ENCODE results near the gene UBE4B.

UBE4B gene

DNA sequence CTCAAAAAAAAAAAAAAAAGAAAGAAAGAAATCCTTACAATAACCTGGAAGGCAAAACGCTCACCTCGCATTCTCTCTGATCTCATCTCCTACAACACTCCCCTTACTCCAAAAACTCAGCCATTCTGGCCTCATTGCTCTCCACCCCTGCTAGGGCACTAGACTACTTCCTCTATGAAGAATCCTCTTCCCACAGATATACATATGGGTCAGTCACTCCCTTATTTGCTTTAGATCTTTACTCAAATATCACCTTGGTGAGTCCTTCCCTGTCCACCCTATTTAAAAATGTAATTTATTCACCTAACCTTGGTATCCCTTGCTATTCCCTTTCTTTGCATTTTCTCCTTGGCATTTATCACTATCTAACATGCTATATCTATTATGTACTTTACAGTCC is 153.0 kb downstream of the UBE4B start:
- TF ChIP-seq, protein P1, sequence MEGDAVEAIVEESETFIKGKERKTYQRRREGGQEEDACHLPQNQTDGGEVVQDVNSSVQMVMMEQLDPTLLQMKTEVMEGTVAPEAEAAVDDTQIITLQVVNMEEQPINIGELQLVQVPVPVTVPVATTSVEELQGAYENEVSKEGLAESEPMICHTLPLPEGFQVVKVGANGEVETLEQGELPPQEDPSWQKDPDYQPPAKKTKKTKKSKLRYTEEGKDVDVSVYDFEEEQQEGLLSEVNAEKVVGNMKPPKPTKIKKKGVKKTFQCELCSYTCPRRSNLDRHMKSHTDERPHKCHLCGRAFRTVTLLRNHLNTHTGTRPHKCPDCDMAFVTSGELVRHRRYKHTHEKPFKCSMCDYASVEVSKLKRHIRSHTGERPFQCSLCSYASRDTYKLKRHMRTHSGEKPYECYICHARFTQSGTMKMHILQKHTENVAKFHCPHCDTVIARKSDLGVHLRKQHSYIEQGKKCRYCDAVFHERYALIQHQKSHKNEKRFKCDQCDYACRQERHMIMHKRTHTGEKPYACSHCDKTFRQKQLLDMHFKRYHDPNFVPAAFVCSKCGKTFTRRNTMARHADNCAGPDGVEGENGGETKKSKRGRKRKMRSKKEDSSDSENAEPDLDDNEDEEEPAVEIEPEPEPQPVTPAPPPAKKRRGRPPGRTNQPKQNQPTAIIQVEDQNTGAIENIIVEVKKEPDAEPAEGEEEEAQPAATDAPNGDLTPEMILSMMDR (IDR thresholded peaks at IDR 0.05; ENCODE audit: borderline replicate concordance, control extremely low read depth, extremely low read depth, insufficient read depth, missing control alignments) = no peak
- in situ Hi-C loops (cut with MboI; ENCODE audit: low sequenced_read_pairs, unreplicated experiment) = no loop called here
- DNase-seq (ENCODE audit: low spot score) = no peak

DNA sequence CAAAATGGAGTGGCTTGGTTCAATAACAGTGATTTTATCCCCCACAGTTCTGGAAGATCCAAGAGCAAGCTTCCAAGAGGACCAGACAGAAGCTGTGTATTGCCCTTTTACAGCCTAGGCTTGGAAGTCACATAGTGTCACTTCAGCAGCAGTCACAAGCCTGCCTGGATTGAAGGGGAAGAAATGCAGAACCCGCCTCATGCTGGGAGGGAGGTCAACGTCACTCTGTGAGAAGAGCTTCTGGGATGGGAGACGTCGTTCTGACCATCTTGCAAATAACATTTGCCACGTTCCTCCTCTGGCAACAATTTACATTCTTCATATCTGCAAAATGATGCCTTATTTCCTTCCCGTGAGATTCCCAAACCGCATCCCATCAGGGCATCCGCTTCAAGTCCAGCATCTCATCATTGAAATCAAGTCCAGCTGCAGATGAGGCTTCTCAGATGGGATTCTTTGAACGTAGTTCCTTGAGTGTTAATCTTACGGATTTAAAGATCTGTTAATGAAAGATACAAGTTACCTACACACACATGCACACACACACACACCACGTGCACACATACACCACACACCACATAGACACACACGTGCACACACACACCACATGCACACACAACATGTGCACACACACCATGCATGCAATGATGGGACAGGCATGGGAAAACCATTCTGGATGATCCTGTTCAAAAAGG is 153.7 kb downstream of the UBE4B start:
- in situ Hi-C loops (cut with MboI; ENCODE audit: low sequenced_read_pairs, unreplicated experiment) = no loop called here
- DNase-seq (ENCODE audit: low spot score) = no peak
- TF ChIP-seq, protein P1 (IDR thresholded peaks at IDR 0.05; ENCODE audit: borderline replicate concordance, control extremely low read depth, extremely low read depth, insufficient read depth, missing control alignments) = no peak

DNA sequence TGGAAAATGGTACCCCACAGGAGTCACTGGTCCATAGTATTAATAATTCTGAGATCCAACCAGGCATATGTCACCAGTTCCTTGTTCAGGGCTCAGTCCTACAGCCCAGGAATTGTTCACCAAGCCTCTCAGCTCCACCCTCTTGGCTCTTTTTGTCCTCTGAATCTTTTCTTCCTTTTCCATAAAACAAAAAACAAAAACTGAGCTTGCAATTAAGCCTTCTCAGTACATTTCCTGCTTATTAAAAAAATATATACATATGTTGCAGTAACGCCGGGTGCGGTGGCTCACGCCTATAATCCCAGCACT is 154.2 kb downstream of the UBE4B start:
- TF ChIP-seq, protein P1 (IDR thresholded peaks at IDR 0.05; ENCODE audit: borderline replicate concordance, control extremely low read depth, extremely low read depth, insufficient read depth, missing control alignments) = no peak
- in situ Hi-C loops (cut with MboI; ENCODE audit: low sequenced_read_pairs, unreplicated experiment) = no loop called here

DNA sequence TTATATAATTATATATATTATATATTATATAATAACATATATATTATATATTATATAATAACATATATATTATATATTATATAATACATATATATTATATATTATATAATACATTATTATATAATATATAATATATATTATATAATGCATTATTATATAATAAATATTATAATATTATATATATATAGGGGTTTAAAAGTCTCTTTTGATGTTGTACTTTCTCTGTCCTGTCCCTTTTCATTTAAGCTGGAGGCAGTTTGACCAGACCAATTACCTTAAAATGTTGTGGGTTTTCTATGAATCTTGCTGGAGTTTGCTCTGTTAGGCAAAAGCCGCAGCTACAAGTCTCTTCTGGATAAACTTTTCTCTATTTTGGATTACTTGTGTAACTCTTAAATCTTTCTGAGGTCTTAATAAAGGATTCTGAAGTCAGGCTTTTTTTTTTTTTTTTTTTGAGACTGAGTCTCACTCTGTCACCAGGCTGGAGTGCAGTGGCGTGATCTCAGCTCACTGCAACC is 155.4 kb downstream of the UBE4B start:
- in situ Hi-C loops (cut with MboI; ENCODE audit: low sequenced_read_pairs, unreplicated experiment) = no loop called here
- TF ChIP-seq, protein P1 (IDR thresholded peaks at IDR 0.05; ENCODE audit: borderline replicate concordance, control extremely low read depth, extremely low read depth, insufficient read depth, missing control alignments) = no peak
- no peak for DNase-seq (ENCODE audit: low spot score)

More for the DNA sequence above, 154.2 kb downstream of the UBE4B start:
- DNase-seq (ENCODE audit: low spot score) = no peak

DNA sequence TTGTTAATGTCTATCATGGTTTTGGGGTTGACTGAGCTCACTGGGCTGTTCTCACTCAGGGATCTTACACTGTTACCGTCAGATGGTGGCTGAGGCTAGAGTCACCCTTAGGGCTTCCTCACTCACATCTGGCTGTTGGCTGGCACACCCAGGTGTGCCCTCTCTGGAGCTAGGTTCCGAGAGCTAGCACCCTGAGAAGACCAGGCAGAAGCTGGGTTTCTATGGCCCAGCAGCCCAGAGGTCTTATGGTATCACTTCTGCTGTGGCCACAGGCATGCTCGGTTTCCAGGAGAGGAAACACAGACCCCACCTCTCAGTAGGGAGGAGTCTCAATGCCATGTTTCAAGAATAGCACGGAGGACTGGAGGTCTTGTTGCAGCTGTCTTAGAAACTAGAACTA is 156.9 kb downstream of the UBE4B start:
- peak; percentile 49 for DNase-seq (ENCODE audit: low spot score)
- TF ChIP-seq, protein P1 (IDR thresholded peaks at IDR 0.05; ENCODE audit: borderline replicate concordance, control extremely low read depth, extremely low read depth, insufficient read depth, missing control alignments) = no peak
- in situ Hi-C loops (cut with MboI; ENCODE audit: low sequenced_read_pairs, unreplicated experiment) = no loop called here

DNA sequence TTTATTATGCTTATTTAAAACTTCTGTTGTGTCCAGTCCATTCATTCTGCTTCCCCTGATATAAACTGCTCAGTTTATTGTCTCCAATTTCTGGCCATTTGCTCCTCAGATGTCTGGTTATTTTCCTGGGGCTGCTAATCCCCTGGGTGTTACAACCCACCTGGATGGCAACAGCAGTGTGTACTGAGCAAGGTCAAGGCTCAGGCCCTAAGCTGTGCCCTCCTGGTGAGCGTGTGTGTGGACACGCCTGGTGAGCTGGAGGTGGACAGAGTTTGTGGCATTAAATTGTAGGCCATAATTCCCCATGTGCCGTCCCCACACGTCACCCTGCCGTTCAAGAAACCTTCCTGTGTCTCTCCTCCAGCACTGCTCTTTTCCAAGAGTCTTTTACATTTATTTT is 159.5 kb downstream of the UBE4B start:
- DNase-seq (ENCODE audit: low spot score) = no peak
- TF ChIP-seq, protein P1 (IDR thresholded peaks at IDR 0.05; ENCODE audit: borderline replicate concordance, control extremely low read depth, extremely low read depth, insufficient read depth, missing control alignments) = no peak
- in situ Hi-C loops (cut with MboI; ENCODE audit: low sequenced_read_pairs, unreplicated experiment) = no loop called here
